Measurements from ENCODE around the gene PGAP6.
"Not testable (repeated sequence)": the region's sequence is repeated elsewhere in the genome, so short reads cannot be mapped to it uniquely, and the experiment has no call there.

GRCh38 chr16:334861-335632, 46.7 kb downstream of the PGAP6 start:
- TF ChIP-seq, protein P1, sequence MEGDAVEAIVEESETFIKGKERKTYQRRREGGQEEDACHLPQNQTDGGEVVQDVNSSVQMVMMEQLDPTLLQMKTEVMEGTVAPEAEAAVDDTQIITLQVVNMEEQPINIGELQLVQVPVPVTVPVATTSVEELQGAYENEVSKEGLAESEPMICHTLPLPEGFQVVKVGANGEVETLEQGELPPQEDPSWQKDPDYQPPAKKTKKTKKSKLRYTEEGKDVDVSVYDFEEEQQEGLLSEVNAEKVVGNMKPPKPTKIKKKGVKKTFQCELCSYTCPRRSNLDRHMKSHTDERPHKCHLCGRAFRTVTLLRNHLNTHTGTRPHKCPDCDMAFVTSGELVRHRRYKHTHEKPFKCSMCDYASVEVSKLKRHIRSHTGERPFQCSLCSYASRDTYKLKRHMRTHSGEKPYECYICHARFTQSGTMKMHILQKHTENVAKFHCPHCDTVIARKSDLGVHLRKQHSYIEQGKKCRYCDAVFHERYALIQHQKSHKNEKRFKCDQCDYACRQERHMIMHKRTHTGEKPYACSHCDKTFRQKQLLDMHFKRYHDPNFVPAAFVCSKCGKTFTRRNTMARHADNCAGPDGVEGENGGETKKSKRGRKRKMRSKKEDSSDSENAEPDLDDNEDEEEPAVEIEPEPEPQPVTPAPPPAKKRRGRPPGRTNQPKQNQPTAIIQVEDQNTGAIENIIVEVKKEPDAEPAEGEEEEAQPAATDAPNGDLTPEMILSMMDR (conservative IDR thresholded peaks at IDR 0.05; ENCODE audit: low read depth, low read length) = not testable (repeated sequence)
- not testable (repeated sequence) for TF ChIP-seq CEBPB (IDR thresholded peaks at IDR 0.05; ENCODE audit: low read depth, low read length); RAD21 (IDR thresholded peaks at IDR 0.05; ENCODE audit: low read length); BHLHE40 (IDR thresholded peaks at IDR 0.05; ENCODE audit: low read depth, low read length); NFE2L2 (IDR thresholded peaks at IDR 0.05; ENCODE audit: low read depth, low read length); SMC3 (IDR thresholded peaks at IDR 0.05; ENCODE audit: low read depth, low read length); POLR2A (IDR thresholded peaks at IDR 0.05; ENCODE audit: low read depth, low read length); MAZ (IDR thresholded peaks at IDR 0.05; ENCODE audit: borderline replicate concordance, low read depth, low read length); MXI1 (IDR thresholded peaks at IDR 0.05; ENCODE audit: borderline replicate concordance, low read depth, low read length); RFX5 (IDR thresholded peaks at IDR 0.05; ENCODE audit: low read depth, low read length); ELK1 (IDR thresholded peaks at IDR 0.05; ENCODE audit: borderline replicate concordance, low read depth, low read length)
- TF ChIP-seq, protein P2, sequence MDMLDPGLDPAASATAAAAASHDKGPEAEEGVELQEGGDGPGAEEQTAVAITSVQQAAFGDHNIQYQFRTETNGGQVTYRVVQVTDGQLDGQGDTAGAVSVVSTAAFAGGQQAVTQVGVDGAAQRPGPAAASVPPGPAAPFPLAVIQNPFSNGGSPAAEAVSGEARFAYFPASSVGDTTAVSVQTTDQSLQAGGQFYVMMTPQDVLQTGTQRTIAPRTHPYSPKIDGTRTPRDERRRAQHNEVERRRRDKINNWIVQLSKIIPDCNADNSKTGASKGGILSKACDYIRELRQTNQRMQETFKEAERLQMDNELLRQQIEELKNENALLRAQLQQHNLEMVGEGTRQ (IDR thresholded peaks at IDR 0.05; ENCODE audit: low read depth, low read length) = not testable (repeated sequence)
